GM12878 (cell line): Measurements from ENCODE around the gene PCED1A. TPM values are rescaled to one million over a fixed set of nuclear protein-coding genes. Genes with fewer than 3 reads are reported as not detected.

ENCODE experiments used
- ATAC-seq: fragments of 200-7000 bp; cut with Tn5 transposase; 3 replicates; pipeline ENCODE4 v1.9.1; 2020; ENCODE audit warnings: mild to moderate bottlenecking, moderate library complexity
- BruUV-seq: library from RNA; stranded (reverse); fragments of 400-500 nt; replicated peaks from 2 replicates; lab custom pipeline; 2021; lab: Mats Ljungman, UMichigan
- CTCF ChIA-PET: fragments of 300-600 bp; sonication (Branson Sonifier 250); formaldehyde crosslinking; extraction: SDS; loops from one replicate; lab custom pipeline; 2021; ENCODE audit warnings: inconsistent platforms; lab: Yijun Ruan, JAX
- POLR2A ChIA-PET: fragments of 350-600 bp; formaldehyde crosslinking; extraction: SDS; loops from one replicate; lab custom pipeline; 2021; ENCODE audit warnings: inconsistent platforms; lab: Charles Lee
- RAD21 ChIA-PET: fragments of 300-600 bp; sonication (Branson Sonifier 250); formaldehyde crosslinking; loops from one replicate; lab custom pipeline; 2023; ENCODE audit warnings: antibody characterized with exemption; ENCODE audit not compliant: unreplicated experiment; lab: Charles Lee
- SMC1A ChIA-PET: fragments of 300-600 bp; sonication (Branson Sonifier 250); formaldehyde crosslinking; loops from one replicate; lab custom pipeline; 2023; ENCODE audit not compliant: unreplicated experiment, uncharacterized antibody; lab: Charles Lee
- DNase-seq: peaks from one replicate; pipeline ENCODE4 v3.0.0-alpha.2; 2011; ENCODE audit warnings: low read depth, low spot score
- FAIRE-seq: peaks from 3 replicates; lab custom pipeline; 2011; peaks lifted over from hg19 to GRCh38; lab: Jason Lieb, UNC
- H2AFZ ChIP-seq: 2 replicates; pipeline ENCODE4 v1.6.0; 2011; ENCODE audit warnings: low read depth, low read length, control low read depth; ENCODE audit not compliant: control insufficient read depth
- H3K27ac ChIP-seq: 2 replicates; pipeline ENCODE4 v1.5.1; 2011; ENCODE audit warnings: control low read depth; ENCODE audit not compliant: control insufficient read depth, insufficient read depth
- H3K27me3 ChIP-seq, 2 experiments: replicated peaks in 1 of 2; 2 replicates each; pipeline versions ENCODE4 v1.6.0 to v1.6.1; 2011; ENCODE audit warnings: low read length in 1 of 2; ENCODE audit not compliant: control insufficient read depth in 2 of 2, insufficient read depth in 2 of 2
- H3K36me3 ChIP-seq, 2 experiments: 2 replicates each; pipeline ENCODE4 v1.5.1; 2011; ENCODE audit warnings: low read length in 1 of 2; ENCODE audit not compliant: control insufficient read depth in 2 of 2, insufficient read depth in 2 of 2
- H3K4me1 ChIP-seq: 2 replicates; pipeline ENCODE4 v1.6.1; 2011; ENCODE audit warnings: mild to moderate bottlenecking, low read length, moderate library complexity, mixed read lengths; ENCODE audit not compliant: control insufficient read depth, insufficient read depth
- H3K4me2 ChIP-seq: 2 replicates; pipeline ENCODE4 v1.6.0; 2011; ENCODE audit warnings: control low read depth; ENCODE audit not compliant: control insufficient read depth, insufficient read depth
- H3K4me3 ChIP-seq: fragments of 200-600 bp; sonication (generic); 2 replicates; pipeline ENCODE4 v1.5.1; 2016
- H3K79me2 ChIP-seq: 2 replicates; pipeline ENCODE4 v1.6.0; 2011; ENCODE audit warnings: low read length; ENCODE audit not compliant: control insufficient read depth, insufficient read depth
- H3K9ac ChIP-seq: 2 replicates; pipeline ENCODE4 v1.8.0; 2011; ENCODE audit warnings: low read length, control low read depth, mixed read lengths; ENCODE audit not compliant: control insufficient read depth, insufficient read depth
- H3K9me3 ChIP-seq: replicated peaks from 3 replicates; pipeline ENCODE4 v1.5.1; 2011; ENCODE audit warnings: mild to moderate bottlenecking, low read length; ENCODE audit not compliant: control insufficient read depth, insufficient read depth
- H4K20me1 ChIP-seq: 2 replicates; pipeline ENCODE4 v1.6.0; 2011; ENCODE audit not compliant: control insufficient read depth, insufficient read depth
- ATF2 ChIP-seq: IDR thresholded peaks from 2 replicates; pipeline ENCODE4 v1.6.1; 2012; ENCODE audit warnings: low read length, inconsistent platforms
- CREM ChIP-seq: IDR thresholded peaks from 2 replicates; pipeline ENCODE4 v1.6.1; 2014; ENCODE audit warnings: antibody characterized with exemption, low read depth
- CTCF ChIP-seq, 3 experiments: IDR thresholded peaks in 2 of 3; conservative IDR thresholded peaks in 1 of 3; 2 replicates each; pipeline ENCODE4 v1.5.1; 2011; ENCODE audit warnings: low read depth in 3 of 3, low read length in 3 of 3, mild to moderate bottlenecking in 3 of 3, control low read depth in 2 of 3, moderate library complexity in 2 of 3, inconsistent platforms in 1 of 3, mixed read lengths in 1 of 3; ENCODE audit not compliant: control insufficient read depth in 2 of 3, insufficient read depth in 1 of 3; ENCODE audit errors: extremely low read depth in 1 of 3
- GABPA ChIP-seq: IDR thresholded peaks from 2 replicates; pipeline ENCODE4 v1.6.1; 2014; ENCODE audit warnings: antibody characterized with exemption, low read depth, mild to moderate bottlenecking, inconsistent platforms
- HSF1 ChIP-seq: fragments of 150-350 bp; IDR thresholded peaks from 2 replicates; pipeline ENCODE4 v1.6.1; 2014; ENCODE audit warnings: mild to moderate bottlenecking, low read depth, low read length
- IKZF2 ChIP-seq, 2 experiments: fragments of 450-650 bp; IDR thresholded peaks; 2 replicates each; pipeline ENCODE4 v1.6.1; 2017; ENCODE audit warnings: mild to moderate bottlenecking in 2 of 2, moderate library complexity in 2 of 2
- JUND ChIP-seq: IDR thresholded peaks from 2 replicates; pipeline ENCODE4 v1.6.1; 2012; ENCODE audit warnings: low read depth, mild to moderate bottlenecking, low read length, improper control_type of control experiment, moderate library complexity
- MAX ChIP-seq: IDR thresholded peaks from 2 replicates; pipeline ENCODE4 v1.6.1; 2012; ENCODE audit warnings: low read depth, low read length, improper control_type of control experiment
- MEF2B ChIP-seq: fragments of 450-650 bp; IDR thresholded peaks from 2 replicates; pipeline ENCODE4 v1.6.1; 2018; ENCODE audit warnings: mild to moderate bottlenecking, moderate library complexity; ENCODE audit not compliant: partially characterized antibody, poor library complexity, severe bottlenecking
- NR2C2 ChIP-seq: IDR thresholded peaks from 2 replicates; pipeline ENCODE4 v1.6.1; 2011; ENCODE audit warnings: borderline replicate concordance, low read depth; ENCODE audit not compliant: control insufficient read depth, insufficient read length
- STAT1 ChIP-seq: fragments of 450-650 bp; conservative IDR thresholded peaks from 2 replicates; pipeline ENCODE4 v1.6.1; 2014; ENCODE audit warnings: antibody characterized with exemption, mild to moderate bottlenecking
- ZNF687 ChIP-seq: fragments of 450-650 bp; IDR thresholded peaks from 2 replicates; pipeline ENCODE4 v1.6.1; 2017; ENCODE audit warnings: mild to moderate bottlenecking, moderate library complexity
- WGBS: methylation state at CpG from one replicate; pipeline ENCODE4 v1.1.6; 2016; ENCODE audit warnings: low lambda C conversion rate; ENCODE audit not compliant: insufficient replicate concordance, insufficient coverage; ENCODE audit errors: missing lambda C conversion rate; 5-methylcytosine and 5-hydroxymethylcytosine counted together
- in situ Hi-C: fragments of 300-500 bp; cut with MboI; formaldehyde crosslinking; loops from 9 replicates; pipeline ENCODE4 v1.14.3; 2018; ENCODE audit warnings: mixed read lengths
- intact Hi-C: fragments of 100-400 bp; cut with micrococcal nuclease; formaldehyde crosslinking; loops from one replicate; pipeline ENCODE4 v1.14.2; 2022; ENCODE audit not compliant: unreplicated experiment
- polyA plus RNA-seq, 11 experiments: library from polyadenylated mRNA; depleted of rRNA in 4 of 11; unstranded in 6 of 11; stranded (reverse) in 5 of 11; fragments of >200 nt; fragmentation: Nextera tagmentation in 4 of 11; fragmentation: Illumina TruSeq in 1 of 11; extraction: Ambion mirVana in 4 of 11; extraction: Trizol in 1 of 11; gene quantifications; 1 replicate in 1 of 11; 2 replicates in 10 of 11; pipeline versions ENCODE4 v1.2.1 to v1.2.3, GENCODE V29; 2011 to 2016; ENCODE audit warnings: inconsistent platforms in 2 of 11, missing spikeins in 2 of 11, low read depth in 1 of 11
- total RNA-seq, 4 experiments: library from RNA; depleted of rRNA in 3 of 4; stranded (reverse); fragments of >200 nt in 3 of 4; fragmentation: Illumina TruSeq in 1 of 4; extraction: Trizol in 1 of 4; gene quantifications; 2 replicates each; pipeline versions ENCODE4 v1.2.1 to v1.2.3, GENCODE V29; 2013 to 2021

Gene PCED1A
- total and polyA plus RNA-seq, 10 of the 15 experiments (the other 5 are each of a cell fraction or from before 2014, with no cell fraction given) = 4.5 to 30.9 (median 12.0) TPM

- Histone ChIP-seq H4K20me1 (no peaks in the 10 kb centered on the region), H2AFZ (no peak overlapping the region), H3K4me2 (no peak overlapping the region), H3K27ac (no peak overlapping the region), H3K4me1 (no peaks in the 10 kb centered on the region), H3K9ac (no peak overlapping the region), H3K4me3 (no peak overlapping the region), H3K9me3 (no peaks in the 10 kb centered on the region), H3K79me2 (no peaks in the 10 kb centered on the region), H3K27me3 (no peaks in the 10 kb centered on the region), H3K36me3 (no peaks in the 10 kb centered on the region)
- DNase-seq (no peak), FAIRE-seq (no peak), ATAC-seq (no peak)
- no TSS peak for BruUV-seq
- 70% methylated on average over 32 of the region's 32 CpGs for WGBS
- ChIA-PET POLR2A (no interaction called here), RAD21 (no interaction called here), CTCF (no interaction called here), SMC1A (no interaction called here)
- in situ Hi-C loops = loop anchor here (5.0 kb wide), 1 partner anchor 1217 kb away; no protein-coding TSS in a partner anchor
- intact Hi-C loops = no loop called here
- TF ChIP-seq HSF1 (no peak), MEF2B (no peak), CREM (no peak), GABPA (no peak), NR2C2 (no peak), JUND (no peak), IKZF2 (IDR thresholded peaks at IDR 0.05) (no peak), ZNF687 (no peak), MAX (no peak), STAT1 (no peak), CTCF (IDR thresholded peaks at IDR 0.05 in 2 of 3, conservative IDR thresholded peaks at IDR 0.05 in 1 of 3; ENCODE audit: control insufficient read depth in 2 of 3, extremely low read depth in 1 of 3, insufficient read depth in 1 of 3, low read depth in 3 of 3, low read length in 3 of 3) (no peak), ATF2 (no peak)
Observed at GRCh38 chr20:2820084-2820895, 20.2 kb downstream of the PCED1A start.
